Progenitor cell of endocrine pancreas (in vitro differentiated cells): ENCODE data around the gene CST7. TPM values are rescaled to one million over a fixed set of nuclear protein-coding genes. Genes with fewer than 3 reads are reported as not detected.

Experiments used
- DNase-seq: peaks from one replicate; pipeline ENCODE4 v3.0.0; 2021; ENCODE audit warnings: low spot score; ENCODE audit not compliant: unreplicated experiment
- H3K27ac Mint-ChIP-seq: 2 replicates; pipeline ENCODE4 v1.8.0; 2021; ENCODE audit warnings: mild to moderate bottlenecking, moderate library complexity, mixed read lengths
- H3K27me3 Mint-ChIP-seq: 2 replicates; pipeline ENCODE4 v1.8.0; 2021; ENCODE audit warnings: mixed read lengths
- H3K36me3 Mint-ChIP-seq: 2 replicates; pipeline ENCODE4 v1.8.0; 2022; ENCODE audit warnings: mixed read lengths; ENCODE audit not compliant: insufficient read depth
- H3K4me1 Mint-ChIP-seq: 2 replicates; pipeline ENCODE4 v1.8.0; 2021; ENCODE audit warnings: low read depth, mixed read lengths
- H3K4me3 Mint-ChIP-seq: 2 replicates; pipeline ENCODE4 v1.8.0; 2021; ENCODE audit warnings: low read depth, mild to moderate bottlenecking, moderate library complexity, mixed read lengths
- H3K9me3 Mint-ChIP-seq: 2 replicates; pipeline ENCODE4 v1.8.0; 2021; ENCODE audit warnings: low read depth, mixed read lengths
- CTCF ChIP-seq: fragments of 200-600 bp; sonication (generic); IDR thresholded peaks from one replicate; pipeline ENCODE4 v1.5.0; 2021; ENCODE audit warnings: antibody characterized with exemption, mild to moderate bottlenecking; ENCODE audit not compliant: unreplicated experiment
- total RNA-seq: library from RNA; stranded (reverse); gene quantifications from 2 replicates; pipeline ENCODE4 v1.2.1, GENCODE V29; 2021

CST7 gene
- total RNA-seq, 1 donor from 2014 or later: not detected

- no peak for TF ChIP-seq CTCF
- Mint-ChIP-seq H3K36me3 (no peaks in the 10 kb centered on the region), H3K4me1 (no peaks in the 10 kb centered on the region)
Measured at GRCh38 chr20:24910461-24910860, 38.6 kb upstream of the CST7 start.

GRCh38 chr20:24911461-24911860, 37.6 kb upstream of the CST7 start:
- Mint-ChIP-seq H3K36me3 (no peaks in the 10 kb centered on the region), H3K27ac (no peak overlapping the region), H3K9me3 (peaks cover 5% of the 10 kb centered on the region), H3K4me1 (no peaks in the 10 kb centered on the region), H3K4me3 (no peak overlapping the region), H3K27me3 (peaks cover 3% of the 10 kb centered on the region)
- no peak for TF ChIP-seq CTCF
- no peak for DNase-seq

More at GRCh38 chr20:24910461-24910860, 38.6 kb upstream of the CST7 start:
- Mint-ChIP-seq H3K9me3 (peaks cover 5% of the 10 kb centered on the region), H3K4me3 (no peak overlapping the region), H3K27ac (no peak overlapping the region), H3K27me3 (peaks cover 3% of the 10 kb centered on the region)
- DNase-seq: no peak

- Mint-ChIP-seq H3K27ac (no peak overlapping the region), H3K9me3 (peaks cover 4% of the 10 kb centered on the region), H3K4me3 (no peak overlapping the region), H3K36me3 (no peaks in the 10 kb centered on the region), H3K27me3 (peaks cover 11% of the 10 kb centered on the region), H3K4me1 (no peaks in the 10 kb centered on the region)
- no peak for TF ChIP-seq CTCF
- DNase-seq: no peak
Measured at GRCh38 chr20:24912397-24913075, 36.5 kb upstream of the CST7 start.

- Mint-ChIP-seq H3K27ac (no peak overlapping the region), H3K27me3 (peaks cover 11% of the 10 kb centered on the region), H3K36me3 (no peaks in the 10 kb centered on the region), H3K4me3 (no peak overlapping the region), H3K9me3 (peaks cover under 1% of the 10 kb centered on the region), H3K4me1 (no peaks in the 10 kb centered on the region)
- TF ChIP-seq CTCF: no peak
- no peak for DNase-seq
Measured at GRCh38 chr20:24913076-24913628, 35.9 kb upstream of the CST7 start.

GRCh38 chr20:24914388-24915241, 34.5 kb upstream of the CST7 start:
- no peak for TF ChIP-seq CTCF
- H3K9me3 Mint-ChIP-seq: no peaks in the 10 kb centered on the region
- H3K36me3 Mint-ChIP-seq: no peaks in the 10 kb centered on the region
- H3K4me1 Mint-ChIP-seq: peaks cover 2% of the 10 kb centered on the region
- no peak overlapping the region for H3K4me3 Mint-ChIP-seq
- DNase-seq: no peak
- peaks cover 11% of the 10 kb centered on the region for H3K27me3 Mint-ChIP-seq
- H3K27ac Mint-ChIP-seq: no peak overlapping the region
